ENCODE data around the gene HPCA.

DNA sequence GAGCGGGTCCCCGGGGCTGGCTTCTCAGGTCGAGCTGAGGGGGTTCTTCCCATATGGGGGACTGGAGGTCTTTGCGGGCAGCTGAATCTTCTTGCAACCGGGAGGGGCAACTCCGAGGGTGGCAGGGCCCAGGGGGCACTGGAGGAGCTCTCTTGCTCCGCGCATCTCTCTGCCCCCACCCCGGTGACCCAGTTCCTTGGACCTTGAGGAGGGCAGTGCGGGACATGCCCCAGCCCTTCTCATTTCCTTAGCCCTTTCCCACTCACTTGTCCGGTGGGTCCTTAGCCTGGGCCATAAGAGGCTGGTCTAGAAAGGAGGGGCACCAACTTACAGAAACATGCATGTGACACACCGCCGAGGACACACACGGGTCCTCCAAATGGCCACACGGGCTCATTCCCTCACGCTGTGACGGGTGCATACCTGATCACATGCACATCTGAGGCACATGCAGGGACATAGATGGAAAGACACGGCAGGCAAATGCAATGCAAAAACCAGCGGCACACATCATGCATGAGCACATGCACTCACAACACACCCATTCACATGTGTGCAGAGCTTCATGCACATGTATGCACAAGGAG, 630 bp downstream of the HPCA start:
- no peak for TF ChIP-seq POLR2A (IDR thresholded peaks at IDR 0.05)
- TF ChIP-seq, protein P1, sequence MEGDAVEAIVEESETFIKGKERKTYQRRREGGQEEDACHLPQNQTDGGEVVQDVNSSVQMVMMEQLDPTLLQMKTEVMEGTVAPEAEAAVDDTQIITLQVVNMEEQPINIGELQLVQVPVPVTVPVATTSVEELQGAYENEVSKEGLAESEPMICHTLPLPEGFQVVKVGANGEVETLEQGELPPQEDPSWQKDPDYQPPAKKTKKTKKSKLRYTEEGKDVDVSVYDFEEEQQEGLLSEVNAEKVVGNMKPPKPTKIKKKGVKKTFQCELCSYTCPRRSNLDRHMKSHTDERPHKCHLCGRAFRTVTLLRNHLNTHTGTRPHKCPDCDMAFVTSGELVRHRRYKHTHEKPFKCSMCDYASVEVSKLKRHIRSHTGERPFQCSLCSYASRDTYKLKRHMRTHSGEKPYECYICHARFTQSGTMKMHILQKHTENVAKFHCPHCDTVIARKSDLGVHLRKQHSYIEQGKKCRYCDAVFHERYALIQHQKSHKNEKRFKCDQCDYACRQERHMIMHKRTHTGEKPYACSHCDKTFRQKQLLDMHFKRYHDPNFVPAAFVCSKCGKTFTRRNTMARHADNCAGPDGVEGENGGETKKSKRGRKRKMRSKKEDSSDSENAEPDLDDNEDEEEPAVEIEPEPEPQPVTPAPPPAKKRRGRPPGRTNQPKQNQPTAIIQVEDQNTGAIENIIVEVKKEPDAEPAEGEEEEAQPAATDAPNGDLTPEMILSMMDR (IDR thresholded peaks at IDR 0.05): no peak
